Suprapubic skin (tissue), 3 donors: ENCODE data around the gene MINDY3.

Experiments used
- CTCF ChIP-seq, 2 donors: fragments of 200-600 bp in 1 of 2; fragments of 450-650 bp in 1 of 2; sonication (generic) in 1 of 2; IDR thresholded peaks; one replicate each; pipeline ENCODE4 v1.5.1; 2016 to 2019; ENCODE audit warnings: antibody characterized with exemption in 2 of 2, mild to moderate bottlenecking in 1 of 2, moderate library complexity in 1 of 2
- EP300 ChIP-seq: sonication (generic); formaldehyde crosslinking; IDR thresholded peaks from one replicate; pipeline ENCODE4 v1.6.1; 2017; ENCODE audit warnings: antibody characterized with exemption

GRCh38 chr10:15860692-15861201 is 440 bp upstream of the MINDY3 start:
- no peak for TF ChIP-seq CTCF (IDR thresholded peaks at IDR 0.05)
- TF ChIP-seq EP300: no peak
